GM19463 (cell line): ENCODE measurements around the gene CPXM1.
A peak's percentile ranks its signal among the peaks of the same experiment; 100 is the strongest.
"Not testable (repeated sequence)": the region's sequence is repeated elsewhere in the genome, so short reads cannot be mapped to it uniquely, and the experiment has no call there.

ENCODE experiments used
- ATAC-seq: cut with Tn5 transposase; IDR thresholded peaks from one replicate; pipeline ENCODE4 v1.9.1; 2021; ENCODE audit warnings: mild to moderate bottlenecking, moderate library complexity; ENCODE audit not compliant: unreplicated experiment

The CPXM1 gene

DNA sequence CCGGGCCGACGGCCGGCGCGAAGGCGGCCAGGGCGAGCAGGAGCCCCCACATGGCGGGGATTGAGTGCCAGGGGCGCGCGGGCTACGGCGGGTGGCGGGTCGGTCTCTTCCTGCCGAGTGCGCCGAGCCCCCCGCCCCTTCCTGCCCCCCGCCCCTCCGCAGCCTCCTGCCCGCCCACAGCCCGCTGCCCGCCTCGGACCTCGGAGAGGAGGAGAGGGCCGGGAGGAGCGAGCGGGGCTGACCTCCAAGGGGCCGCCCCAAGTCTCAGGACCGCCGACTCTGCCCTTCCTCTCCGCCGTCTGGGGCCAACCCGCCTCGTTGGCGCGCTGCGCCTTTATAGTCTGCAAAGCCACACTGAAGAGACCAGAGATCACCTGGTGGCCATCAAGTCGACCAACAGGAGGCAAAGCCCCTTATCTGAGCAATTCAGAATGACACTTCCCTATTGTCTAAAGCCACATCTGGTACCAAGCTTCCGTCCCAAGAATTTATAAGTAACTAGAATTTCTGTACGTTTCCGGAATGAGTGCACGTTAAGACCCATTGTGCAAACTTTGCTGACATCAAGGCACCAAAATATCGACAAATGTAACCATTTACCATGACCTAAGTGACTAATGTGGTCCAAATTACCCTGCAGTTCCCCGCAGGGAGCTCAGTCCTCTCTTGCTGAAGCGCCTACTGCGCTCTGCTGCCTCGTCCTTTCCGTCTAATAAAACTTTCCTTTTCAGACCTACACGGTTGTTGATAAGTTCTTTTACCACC is at the start of gene CPXM1:
Gene CPXM1, minus strand, starts transcription at position 107 of the 765 bp plus-strand sequence. Its CDS starts 55 bp downstream, at position 52.
- ATAC-seq: peak; percentile 53

DNA sequence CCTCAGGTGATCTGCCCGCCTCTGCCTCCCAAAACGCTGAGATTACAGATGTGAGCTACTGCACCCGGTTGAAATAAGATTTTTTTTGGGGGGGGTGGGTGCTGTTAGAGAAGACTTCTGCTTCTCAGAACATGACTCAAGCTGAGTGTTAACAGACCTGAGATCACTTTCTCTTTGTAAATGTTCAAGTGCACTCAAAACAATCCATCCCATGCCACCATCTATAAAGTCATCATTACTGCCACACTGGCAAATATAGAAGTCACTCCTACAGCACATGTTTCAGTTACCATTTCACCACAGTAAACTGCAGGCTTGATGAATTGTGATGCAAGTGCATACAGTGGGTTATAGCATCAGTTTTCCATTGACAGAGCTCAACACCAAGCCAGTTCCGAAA is 49.1 kb upstream of the CPXM1 start:
- ATAC-seq: no peak

DNA sequence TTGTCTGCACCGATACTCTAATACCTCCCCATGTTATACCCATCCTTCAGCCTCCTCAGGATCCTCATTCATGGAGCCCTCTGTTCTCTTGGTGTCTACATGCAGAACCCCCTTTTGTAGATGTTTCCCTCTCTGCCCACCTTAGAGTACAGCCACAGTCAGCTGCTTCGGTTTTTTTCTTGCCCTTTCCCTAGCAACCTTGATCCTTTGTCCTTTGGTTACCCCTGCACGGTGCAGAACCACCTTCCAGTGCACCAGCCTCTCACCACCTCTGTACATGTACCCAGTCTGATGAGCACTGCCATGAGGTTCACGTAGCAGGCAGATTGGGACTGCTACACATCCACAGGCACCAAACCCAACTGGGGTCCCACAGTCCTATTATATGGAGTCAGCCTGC is 47.4 kb upstream of the CPXM1 start:
- ATAC-seq: no peak

- no peak for ATAC-seq
Measured at GRCh38 chr20:2846698-2847097, 46.3 kb upstream of the CPXM1 start.

DNA sequence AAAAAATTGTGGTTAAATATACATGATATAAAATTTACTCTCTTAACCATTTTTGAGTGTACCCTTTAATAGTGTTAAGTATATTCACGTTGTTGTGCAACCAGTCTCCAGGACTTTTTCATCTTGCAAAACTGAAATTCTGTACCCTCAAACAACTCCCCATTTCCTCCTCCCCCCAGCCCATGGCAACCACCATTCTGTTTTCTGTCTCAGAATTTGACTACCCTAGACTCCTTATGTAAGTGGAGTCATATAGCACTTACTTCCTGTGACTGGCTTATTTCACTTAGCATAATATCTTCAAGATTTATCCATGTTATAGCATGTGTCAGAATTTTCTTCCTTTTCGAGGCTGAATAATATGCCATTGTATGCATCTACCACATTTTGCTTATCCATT is 45.2 kb upstream of the CPXM1 start:
- no peak for ATAC-seq

GRCh38 chr20:2840967-2841531 is 40.6 kb upstream of the CPXM1 start:
- peak; percentile 35 for ATAC-seq

DNA sequence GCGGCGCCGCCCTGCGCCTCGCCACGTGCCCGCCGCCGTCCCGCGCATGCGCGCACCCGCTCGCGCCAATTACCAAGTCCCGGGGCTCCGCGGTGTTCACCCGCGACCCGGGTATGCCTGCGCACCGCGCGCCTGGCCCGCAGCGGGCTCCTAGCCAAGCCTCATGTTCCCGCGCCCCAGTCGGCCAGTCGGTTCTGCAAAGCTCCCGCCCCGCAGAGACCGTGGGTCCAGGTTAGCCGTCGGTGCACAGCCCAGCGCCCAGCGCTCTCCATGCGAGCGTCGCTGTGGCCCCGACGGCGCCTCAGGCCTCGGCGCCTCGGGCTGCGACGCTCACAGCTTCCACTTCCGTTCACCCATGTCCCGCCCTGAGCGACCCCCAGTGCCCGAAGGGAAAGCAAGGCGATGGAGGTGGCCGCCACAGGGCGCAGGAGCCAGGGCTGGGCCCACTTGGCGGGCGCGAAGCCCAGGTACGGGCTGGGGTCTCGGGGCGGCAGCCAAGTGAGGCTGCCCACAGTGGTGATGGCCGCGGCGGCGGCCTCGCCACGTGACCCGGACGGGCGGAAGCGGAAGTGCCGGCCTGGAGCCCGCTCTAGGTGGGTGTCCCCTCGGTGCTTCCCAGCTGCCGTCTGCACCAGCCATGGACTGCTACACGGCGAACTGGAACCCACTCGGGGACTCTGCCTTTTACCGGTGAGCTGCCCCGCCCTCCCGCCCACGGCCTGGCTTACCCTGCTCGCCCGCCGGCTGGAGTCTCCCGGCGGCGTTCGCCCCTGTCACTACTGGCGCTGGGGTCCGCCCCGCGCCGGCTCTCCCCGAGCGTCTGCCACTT is 39.9 kb upstream of the CPXM1 start, which contains the start of the genes PCED1A and VPS16:
Gene PCED1A, minus strand, starts transcription at position 518 of the 829 bp plus-strand sequence. CDS start 743 bp downstream, outside the sequence.
Gene VPS16, plus strand, starts transcription at position 608 of the 829 bp plus-strand sequence. Its CDS starts 30 bp downstream, at position 638.
- ATAC-seq: peak; percentile 96

DNA sequence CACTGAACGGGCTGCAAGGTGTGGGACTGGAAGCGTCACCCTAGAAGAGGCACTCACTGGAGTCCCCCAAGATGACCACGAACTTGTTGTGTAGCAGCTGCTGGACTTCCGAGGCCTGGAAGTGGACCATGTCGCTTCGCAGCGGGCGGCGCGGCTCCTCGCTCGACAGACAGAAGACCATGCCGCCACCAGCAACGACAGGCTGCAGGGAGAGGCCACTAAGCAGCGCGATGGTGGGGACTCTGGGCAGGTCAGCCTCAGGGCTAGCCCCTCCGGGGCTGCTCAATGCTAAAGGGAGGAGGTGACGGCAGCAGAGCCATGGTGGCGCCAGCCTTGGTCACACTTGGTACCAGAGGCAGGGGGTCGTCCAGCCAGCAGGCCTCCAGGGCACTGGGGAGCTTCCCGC is 39.3 kb upstream of the CPXM1 start:
- ATAC-seq: no peak

DNA sequence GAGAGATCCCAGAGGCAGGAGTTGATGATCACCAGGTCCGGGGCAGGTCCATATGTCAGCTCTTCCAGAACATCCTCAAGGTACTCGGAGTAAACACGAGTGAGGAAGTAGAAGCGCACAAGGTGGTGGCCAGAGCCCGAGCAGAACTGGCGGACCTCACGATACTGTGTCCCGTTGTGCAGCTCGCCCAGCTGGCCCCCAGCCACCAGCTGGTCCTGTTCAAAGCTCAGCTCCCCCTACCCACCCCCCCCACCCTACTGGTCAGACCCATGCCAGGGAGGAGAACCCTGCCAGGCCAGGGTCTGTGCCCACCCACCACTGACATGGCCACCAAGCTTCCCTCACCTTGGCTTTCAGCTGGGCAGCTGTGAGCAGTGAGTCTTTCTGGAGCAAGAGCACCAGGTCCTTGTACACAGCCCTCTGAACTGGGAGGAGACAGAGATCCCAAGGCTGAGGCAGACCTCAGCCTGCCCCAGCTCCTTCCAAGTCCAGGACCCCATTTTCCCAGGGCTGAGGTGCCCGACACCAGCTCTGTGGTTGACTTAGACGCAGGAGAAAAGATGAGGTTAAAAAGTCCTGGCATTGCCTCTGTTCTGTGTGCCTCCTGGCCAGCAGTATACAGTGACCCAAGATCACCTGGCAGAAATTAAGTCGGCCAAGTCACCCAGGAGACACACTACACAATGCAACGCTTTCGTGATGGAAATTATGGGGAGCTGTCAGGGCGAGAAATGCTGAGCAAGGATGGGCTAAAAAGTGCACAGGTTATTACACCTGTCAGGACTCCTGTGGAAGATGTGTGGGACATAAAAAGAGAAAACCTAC is 38.6 kb upstream of the CPXM1 start:
- ATAC-seq: no peak

DNA sequence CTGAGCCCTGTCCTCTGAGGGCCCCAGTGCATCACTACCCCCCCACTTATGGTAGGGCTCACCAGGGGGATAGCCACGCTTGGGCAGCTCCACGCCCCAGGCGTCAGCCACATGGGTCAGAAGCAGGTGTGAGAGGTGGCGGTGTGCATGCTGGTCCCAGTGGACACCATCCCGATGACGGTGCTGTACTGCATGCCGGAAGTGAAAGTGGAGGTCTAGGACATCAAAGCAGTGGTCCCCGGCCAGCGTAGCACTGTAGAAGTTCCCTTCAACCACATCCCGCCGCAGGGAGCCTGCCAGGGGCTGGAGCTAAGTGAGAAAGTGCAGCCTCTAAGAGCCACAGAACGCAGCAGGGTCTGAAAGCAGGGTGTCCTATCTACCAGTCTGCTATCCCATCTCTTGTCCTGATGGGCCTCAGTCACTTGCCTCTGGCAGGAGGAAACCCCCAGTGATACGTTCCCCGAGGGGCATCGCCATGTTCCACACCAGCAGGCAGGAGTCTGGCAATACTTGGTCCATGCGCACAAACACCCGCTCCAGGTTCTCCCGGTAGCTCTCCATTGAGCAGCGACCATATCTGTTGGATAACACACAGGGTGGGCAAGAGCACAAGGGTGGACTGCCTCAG is 37.9 kb upstream of the CPXM1 start:
- no peak for ATAC-seq

- no peak for ATAC-seq
Measured at GRCh38 chr20:2837221-2837960, 37.0 kb upstream of the CPXM1 start.

- no peak for ATAC-seq
Measured at GRCh38 chr20:2836035-2836434, 35.6 kb upstream of the CPXM1 start.

- no peak for ATAC-seq
Measured at GRCh38 chr20:2835331-2835796, 34.9 kb upstream of the CPXM1 start.

DNA sequence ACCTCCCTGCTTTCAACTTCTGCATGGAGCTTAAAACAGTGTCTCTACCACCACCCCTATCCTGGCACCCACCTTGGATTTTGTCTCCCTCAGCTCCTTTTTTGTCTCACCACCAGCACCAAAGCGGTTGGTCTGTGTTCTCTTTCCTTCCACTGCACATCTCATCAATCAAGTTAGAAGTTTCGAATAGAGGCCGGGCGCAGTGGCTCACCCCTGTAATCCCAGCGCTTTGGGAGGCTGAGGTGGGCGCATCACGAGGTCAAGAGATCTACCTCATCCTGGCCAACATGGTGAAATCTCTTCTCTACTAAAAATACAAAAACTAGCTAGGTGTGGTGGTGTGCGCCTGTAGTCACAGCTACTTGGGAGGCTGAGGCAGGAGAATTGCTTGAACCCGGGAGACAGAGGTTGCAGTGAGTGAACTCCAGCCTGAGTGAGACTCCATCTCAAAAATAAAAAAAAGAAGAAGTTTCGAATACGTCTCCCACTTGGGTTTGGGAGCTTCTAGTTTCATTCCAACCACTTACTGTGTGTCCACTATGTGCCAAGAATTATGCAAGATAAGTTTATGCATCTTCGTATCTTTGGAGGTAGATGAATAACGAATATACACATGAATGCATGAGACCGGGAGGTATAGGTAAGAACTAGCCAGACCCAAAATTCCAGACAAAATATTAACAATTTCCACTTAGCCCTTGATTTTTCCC is 34.1 kb upstream of the CPXM1 start:
- ATAC-seq: no peak

DNA sequence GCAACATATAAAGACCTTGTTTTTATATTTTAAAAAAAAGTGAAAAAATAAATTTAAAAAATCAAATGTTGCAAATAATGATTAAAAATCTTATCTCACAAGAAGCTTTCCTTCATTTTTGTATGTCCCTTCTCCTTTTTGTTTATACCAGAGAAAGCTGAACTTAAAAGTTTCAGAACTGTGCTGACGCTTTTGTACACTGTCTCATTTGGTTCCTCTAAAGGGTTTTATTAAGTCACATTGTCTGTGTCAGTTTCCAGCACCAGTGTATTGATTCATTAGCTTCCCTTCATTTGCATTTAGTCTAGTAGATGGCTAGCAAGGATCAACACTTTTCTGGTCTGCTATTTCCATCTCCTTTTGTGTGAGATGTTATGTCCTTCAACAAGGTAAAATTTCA is 33.3 kb upstream of the CPXM1 start:
- ATAC-seq: no peak

GRCh38 chr20:2831206-2831605 is 30.8 kb upstream of the CPXM1 start:
- ATAC-seq: not testable (repeated sequence)

GRCh38 chr20:2829376-2829775 is 28.9 kb upstream of the CPXM1 start:
- no peak for ATAC-seq

GRCh38 chr20:2826655-2827054 is 26.2 kb upstream of the CPXM1 start:
- ATAC-seq: no peak

- ATAC-seq: no peak
Measured at GRCh38 chr20:2825761-2826160, 25.3 kb upstream of the CPXM1 start.
